NCI-H2171 treated with DMSO at 0.1 percent for 48 hours (cell line): ENCODE data around the gene ANKRD1.

Experiments
- DNase-seq: peaks from one replicate; lab custom pipeline; 2025; lab: John Stamatoyannopoulos, UW

Gene ANKRD1

GRCh38 chr10:90935581-90936275 is 14.8 kb upstream of the ANKRD1 start:
- DNase-seq = no peak

GRCh38 chr10:90930971-90931871 is 10.3 kb upstream of the ANKRD1 start:
- DNase-seq = no peak

GRCh38 chr10:90930070-90930837 is 9.4 kb upstream of the ANKRD1 start:
- DNase-seq = peak; percentile 2

GRCh38 chr10:90929179-90929578 is 8.3 kb upstream of the ANKRD1 start:
- DNase-seq = no peak

GRCh38 chr10:90927293-90927692 is 6.4 kb upstream of the ANKRD1 start:
- no peak for DNase-seq

- no peak for DNase-seq
These were observed 4.5 kb upstream of the ANKRD1 start for GRCh38 chr10:90925079-90926029.

GRCh38 chr10:90924552-90924951 is 3.7 kb upstream of the ANKRD1 start:
- DNase-seq = no peak

GRCh38 chr10:90923111-90923731 is 2.3 kb upstream of the ANKRD1 start:
- DNase-seq = no peak

GRCh38 chr10:90921906-90922305 is 1.0 kb upstream of the ANKRD1 start:
- no peak for DNase-seq

GRCh38 chr10:90919683-90920574 is 958 bp downstream of the ANKRD1 start:
- no peak for DNase-seq

- no peak for DNase-seq
These were observed 2.9 kb downstream of the ANKRD1 start for GRCh38 chr10:90917968-90918318.

GRCh38 chr10:90917238-90917967 is 3.5 kb downstream of the ANKRD1 start:
- DNase-seq = no peak

- DNase-seq = no peak
These were observed 4.3 kb downstream of the ANKRD1 start for GRCh38 chr10:90916392-90917237.

GRCh38 chr10:90915766-90916075 is 5.2 kb downstream of the ANKRD1 start:
- DNase-seq = no peak

- no peak for DNase-seq
These were observed 5.7 kb downstream of the ANKRD1 start for GRCh38 chr10:90914992-90915765.

- no peak for DNase-seq
These were observed 7.0 kb downstream of the ANKRD1 start for GRCh38 chr10:90913774-90914420.

GRCh38 chr10:90912854-90913479 is 7.9 kb downstream of the ANKRD1 start:
- no peak for DNase-seq
